ENCODE data around the gene CDKAL1.

- no peak for TF ChIP-seq CTCF (IDR thresholded peaks at IDR 0.05; ENCODE audit: low read length)
- no peak for TF ChIP-seq EZH2 (optimal IDR thresholded peaks at IDR 0.05; ENCODE audit: low read depth, low read length)
- no peak for TF ChIP-seq EZH2phosphoT487 (IDR thresholded peaks at IDR 0.05; ENCODE audit: low read length)
These were observed 655.5 kb downstream of the CDKAL1 start for GRCh38 chr6:21189759-21190158.
